Ovary (tissue), 9 donors: ENCODE results near the gene NXT1. TPM values are rescaled to one million over a fixed set of nuclear protein-coding genes. Genes with fewer than 3 reads are reported as not detected.

ENCODE experiments used
- DNase-seq, 5 donors: peaks; one replicate each; pipeline ENCODE4 v3.0.0-alpha.2; 2019 to 2020
- H3K27ac ChIP-seq, 2 donors: fragments of 200-600 bp; one replicate each; pipeline versions ENCODE4 v1.5.1 to v1.8.0; 2019 to 2022
- H3K27me3 ChIP-seq: fragments of 200-600 bp; one replicate; pipeline ENCODE4 v1.8.0; 2022
- H3K36me3 ChIP-seq: fragments of 200-600 bp; sonication (generic); one replicate; pipeline ENCODE4 v1.5.1; 2019
- H3K4me1 ChIP-seq: one replicate; pipeline ENCODE4 v1.8.1; 2013; ENCODE audit warnings: mild to moderate bottlenecking, moderate library complexity; ENCODE audit not compliant: insufficient read depth
- H3K4me3 ChIP-seq: fragments of 200-600 bp; sonication (generic); one replicate; pipeline ENCODE4 v1.5.1; 2017
- H3K9me3 ChIP-seq, 2 donors: fragments of 200-600 bp in 1 of 2; sonication (generic) in 1 of 2; one replicate each; pipeline versions ENCODE4 v1.5.1 to v1.8.1; 2013 to 2019; ENCODE audit warnings: mild to moderate bottlenecking in 1 of 2, moderate library complexity in 1 of 2
- CTCF ChIP-seq, 3 donors: fragments of 450-650 bp in 2 of 3; fragments of 200-600 bp in 1 of 3; IDR thresholded peaks; one replicate each; pipeline versions ENCODE4 v1.5.1 to v1.8.0; 2016 to 2022; ENCODE audit warnings: antibody characterized with exemption in 3 of 3, mild to moderate bottlenecking in 1 of 3
- EP300 ChIP-seq: sonication (generic); formaldehyde crosslinking; IDR thresholded peaks from one replicate; pipeline ENCODE4 v1.6.1; 2017; ENCODE audit warnings: antibody characterized with exemption
- POLR2A ChIP-seq: fragments of 450-650 bp; IDR thresholded peaks from one replicate; pipeline ENCODE4 v1.6.1; 2017; ENCODE audit warnings: antibody characterized with exemption, mild to moderate bottlenecking, moderate library complexity
- WGBS, 3 donors: extraction: QIAGEN DNeasy Blood & Tissue Kit in 1 of 3; methylation state at CpG; one replicate each; pipeline versions ENCODE4 v1.1.5 to v1.1.7; 2013 to 2017; 5-methylcytosine and 5-hydroxymethylcytosine counted together
- intact Hi-C, 4 donors: fragments of 100-400 bp; cut with DNase I; formaldehyde crosslinking; loops; one replicate each; pipeline versions ENCODE4 v1.11.0 to v1.15.1; 2022 to 2023
- polyA plus RNA-seq, 2 donors: library from polyadenylated mRNA; stranded (reverse); fragments of 200-250 nt in 1 of 2; fragments of 350-450 nt in 1 of 2; fragmentation: Illumina TruSeq in 1 of 2; extraction: RNeasy Lipid Tissue Mini Kit (QIAGEN cat#74804) in 1 of 2; gene quantifications; one replicate each; pipeline ENCODE4 v1.2.3, GENCODE V29; 2013 to 2014
- total RNA-seq, 7 donors: library from RNA; depleted of rRNA in 2 of 7; stranded (reverse); fragments of >200 nt in 2 of 7; fragmentation: NEBNext Ultra II Directional in 3 of 7; extraction: Animal tissue kit (Norgen Biotek cat#: 25700) in 3 of 7; gene quantifications; one replicate each; pipeline versions ENCODE4 v1.1.0 to v1.2.4, GENCODE V29; 2016 to 2023
- donor health status: DM: no; HTN: no; CAD: no; lungs with moderate emphysema.
- donor health status: DM: no; HTN: no; CAD: no.
- donor health status: Bipolar disorder and iron deficiency.
- donor health status: DM: yes; HTN: yes; CAD: no.
- donor health status: DM: no; HTN: no; CAD: no.
- donor health status: DM: yes; HTN: yes; CAD: no.

Gene NXT1
- total and polyA plus RNA-seq, 9 donors: 19.2 to 44.6 (median 28.3) TPM

DNA sequence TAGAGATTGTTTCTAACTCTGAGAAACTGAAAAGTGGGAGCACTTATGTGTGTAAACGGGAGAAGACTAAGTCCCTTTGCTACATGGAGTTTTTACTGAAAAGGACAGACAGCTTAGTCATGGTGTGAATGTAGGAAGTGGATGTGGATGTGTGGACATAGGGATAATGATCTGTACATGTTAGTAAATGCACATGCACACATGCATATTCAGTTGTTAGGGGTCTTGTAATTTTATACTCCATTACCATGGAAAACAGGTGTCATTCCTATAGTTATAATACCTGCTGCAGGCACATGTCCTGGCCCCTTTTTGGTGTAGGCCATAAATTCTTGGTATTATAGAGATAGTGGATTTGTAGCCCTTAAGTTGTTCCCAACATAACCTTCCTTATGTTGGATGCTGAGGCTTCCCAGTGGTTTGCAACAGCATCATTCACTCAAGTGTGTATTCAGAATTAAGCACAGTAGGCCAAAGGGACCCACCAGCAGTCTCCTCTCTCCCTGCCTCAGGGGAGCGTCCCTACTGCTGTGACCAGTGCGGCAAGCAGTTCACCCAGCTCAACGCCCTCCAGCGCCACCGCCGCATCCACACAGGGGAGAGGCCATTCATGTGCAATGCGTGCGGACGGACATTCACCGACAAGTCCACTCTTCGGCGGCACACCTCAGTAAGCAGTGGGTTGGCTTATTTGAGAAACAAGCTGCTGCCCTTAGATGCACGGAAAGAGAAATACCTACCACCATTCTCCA is 18.7 kb downstream of the NXT1 start:
- Histone ChIP-seq H3K9me3 (no peaks in the 10 kb centered on the region), H3K4me1 (peaks cover 3% of the 10 kb centered on the region), H3K4me3 (no peak overlapping the region), H3K27me3 (no peaks in the 10 kb centered on the region), H3K27ac (no peak overlapping the region), H3K36me3 (no peaks in the 10 kb centered on the region)
- no peak for TF ChIP-seq CTCF (IDR thresholded peaks at IDR 0.05)
- no peak for TF ChIP-seq EP300
- no peak for TF ChIP-seq POLR2A
- intact Hi-C loops: loop anchor here in 1 of 4 donors (10.0 kb wide), 2 partner anchors 56 to 266 kb away; partner anchors contain the start of genes CST3 and NAPB
- WGBS, 3 donors: 91 to 95% (median 94%) methylated on average over 14 of the region's 14 CpGs
- DNase-seq: peak in 1 of 5 donors; percentile 28

GRCh38 chr20:23370274-23370673 is 19.7 kb downstream of the NXT1 start:
- Histone ChIP-seq H3K27me3 (no peaks in the 10 kb centered on the region), H3K27ac (no peak overlapping the region), H3K9me3 (no peaks in the 10 kb centered on the region), H3K36me3 (no peaks in the 10 kb centered on the region), H3K4me1 (peaks cover 3% of the 10 kb centered on the region), H3K4me3 (no peak overlapping the region)
- 84 to 89% (median 87%) methylated on average over 5 of the region's 5 CpGs for WGBS, 3 donors
- intact Hi-C loops: no loop called here
- no peak for DNase-seq
- no peak for TF ChIP-seq EP300
- TF ChIP-seq POLR2A: no peak
- TF ChIP-seq CTCF (IDR thresholded peaks at IDR 0.05): no peak

GRCh38 chr20:23370873-23371272 is 20.3 kb downstream of the NXT1 start:
- H3K9me3 ChIP-seq: no peaks in the 10 kb centered on the region
- intact Hi-C loops: no loop called here
- peaks cover 2% of the 10 kb centered on the region for H3K4me1 ChIP-seq
- no peaks in the 10 kb centered on the region for H3K27me3 ChIP-seq
- H3K36me3 ChIP-seq: no peaks in the 10 kb centered on the region
- TF ChIP-seq EP300 (no peak), CTCF (IDR thresholded peaks at IDR 0.05) (no peak), POLR2A (no peak)
- H3K27ac ChIP-seq: no peak overlapping the region
- no peak for DNase-seq
- H3K4me3 ChIP-seq: no peak overlapping the region
- WGBS, 3 donors: 64 to 78% (median 76%) methylated on average over 3 of the region's 3 CpGs

DNA sequence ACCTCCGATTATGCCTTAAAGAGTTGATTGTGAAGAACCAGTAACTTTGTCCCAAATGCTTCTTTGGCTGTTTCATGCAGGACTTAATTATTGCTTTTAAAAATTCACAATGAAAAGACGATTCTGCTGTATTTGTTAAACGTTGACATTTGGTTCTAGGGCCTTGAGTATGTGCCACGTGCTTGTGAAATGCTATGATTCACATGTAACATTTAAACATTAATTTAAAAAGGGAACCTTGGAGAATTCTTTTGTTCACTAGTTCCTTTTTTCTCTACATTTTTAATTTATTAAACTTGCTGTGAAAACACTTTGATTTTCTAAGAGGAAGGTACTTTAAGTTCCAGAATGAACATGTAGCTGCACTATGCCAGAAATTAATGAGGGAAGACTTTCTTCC is 20.9 kb downstream of the NXT1 start:
- Histone ChIP-seq H3K4me3 (no peak overlapping the region), H3K27me3 (no peaks in the 10 kb centered on the region), H3K27ac (no peak overlapping the region), H3K36me3 (no peaks in the 10 kb centered on the region), H3K9me3 (no peaks in the 10 kb centered on the region), H3K4me1 (no peaks in the 10 kb centered on the region)
- intact Hi-C loops: no loop called here
- DNase-seq: no peak
- TF ChIP-seq EP300 (no peak), CTCF (IDR thresholded peaks at IDR 0.05) (no peak), POLR2A (no peak)
- 45 to 59% (median 48%) methylated on average over 4 of the region's 4 CpGs for WGBS, 3 donors
